Thyroid gland (tissue), 4 donors: Measurements from ENCODE around the gene CERCAM.

ENCODE experiments used
- POLR2A ChIP-seq, 2 donors: fragments of 450-650 bp; IDR thresholded peaks; one replicate each; pipeline ENCODE4 v1.6.1; 2017; ENCODE audit warnings: antibody characterized with exemption in 2 of 2, mild to moderate bottlenecking in 2 of 2, moderate library complexity in 1 of 2
- TF ChIP-seq, protein P1 (sequence below), 6 experiments: fragments of 200-600 bp in 3 of 6; fragments of 450-650 bp in 3 of 6; sonication (generic) in 3 of 6; IDR thresholded peaks; one replicate each; pipeline ENCODE4 v1.5.1; 2016 to 2019; ENCODE audit warnings: antibody characterized with exemption in 6 of 6, mild to moderate bottlenecking in 2 of 6, inconsistent platforms in 1 of 6, moderate library complexity in 1 of 6

DNA sequence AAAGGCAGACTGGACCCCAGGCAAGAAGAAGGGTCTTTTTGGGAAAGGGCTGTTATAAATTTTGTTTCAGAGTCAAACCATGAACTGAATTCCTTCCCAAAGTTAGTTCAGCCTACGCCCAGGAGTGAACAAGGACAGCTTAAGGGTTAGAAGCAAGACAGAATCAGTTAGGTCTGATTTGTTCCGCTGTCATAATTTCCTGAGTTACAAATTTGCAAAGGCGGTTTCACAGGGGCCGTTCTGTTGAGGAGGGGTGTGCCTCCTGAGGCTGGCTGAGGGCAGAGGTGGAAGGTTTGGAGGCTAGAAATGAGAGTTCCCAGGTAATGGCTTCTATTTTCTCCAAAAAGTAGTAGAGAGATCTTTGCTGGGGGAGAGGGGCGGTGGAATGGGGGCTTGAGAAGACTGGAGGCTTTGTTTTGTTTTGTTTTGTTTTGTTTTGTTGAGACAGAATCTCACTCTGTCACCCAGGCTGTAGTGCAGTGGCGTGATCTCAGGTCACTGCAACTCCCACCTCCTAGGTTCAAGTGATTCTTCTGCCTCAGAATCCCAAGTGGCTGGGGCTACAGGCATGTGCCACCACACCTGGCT lies 4.1 kb upstream of the CERCAM start:
- no peak for TF ChIP-seq POLR2A (IDR thresholded peaks at IDR 0.05)
- TF ChIP-seq, protein P1, sequence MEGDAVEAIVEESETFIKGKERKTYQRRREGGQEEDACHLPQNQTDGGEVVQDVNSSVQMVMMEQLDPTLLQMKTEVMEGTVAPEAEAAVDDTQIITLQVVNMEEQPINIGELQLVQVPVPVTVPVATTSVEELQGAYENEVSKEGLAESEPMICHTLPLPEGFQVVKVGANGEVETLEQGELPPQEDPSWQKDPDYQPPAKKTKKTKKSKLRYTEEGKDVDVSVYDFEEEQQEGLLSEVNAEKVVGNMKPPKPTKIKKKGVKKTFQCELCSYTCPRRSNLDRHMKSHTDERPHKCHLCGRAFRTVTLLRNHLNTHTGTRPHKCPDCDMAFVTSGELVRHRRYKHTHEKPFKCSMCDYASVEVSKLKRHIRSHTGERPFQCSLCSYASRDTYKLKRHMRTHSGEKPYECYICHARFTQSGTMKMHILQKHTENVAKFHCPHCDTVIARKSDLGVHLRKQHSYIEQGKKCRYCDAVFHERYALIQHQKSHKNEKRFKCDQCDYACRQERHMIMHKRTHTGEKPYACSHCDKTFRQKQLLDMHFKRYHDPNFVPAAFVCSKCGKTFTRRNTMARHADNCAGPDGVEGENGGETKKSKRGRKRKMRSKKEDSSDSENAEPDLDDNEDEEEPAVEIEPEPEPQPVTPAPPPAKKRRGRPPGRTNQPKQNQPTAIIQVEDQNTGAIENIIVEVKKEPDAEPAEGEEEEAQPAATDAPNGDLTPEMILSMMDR (IDR thresholded peaks at IDR 0.05): no peak
